OCI-M1 (cell line): ENCODE results near the gene SMIM22.
A peak's percentile ranks its signal among the peaks of the same experiment; 100 is the strongest.

Experiments
- DNase-seq: peaks from one replicate; lab custom pipeline; 2025; lab: John Stamatoyannopoulos, UW

SMIM22 gene, protein sequence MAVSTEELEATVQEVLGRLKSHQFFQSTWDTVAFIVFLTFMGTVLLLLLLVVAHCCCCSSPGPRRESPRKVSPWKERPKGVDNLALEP

DNA sequence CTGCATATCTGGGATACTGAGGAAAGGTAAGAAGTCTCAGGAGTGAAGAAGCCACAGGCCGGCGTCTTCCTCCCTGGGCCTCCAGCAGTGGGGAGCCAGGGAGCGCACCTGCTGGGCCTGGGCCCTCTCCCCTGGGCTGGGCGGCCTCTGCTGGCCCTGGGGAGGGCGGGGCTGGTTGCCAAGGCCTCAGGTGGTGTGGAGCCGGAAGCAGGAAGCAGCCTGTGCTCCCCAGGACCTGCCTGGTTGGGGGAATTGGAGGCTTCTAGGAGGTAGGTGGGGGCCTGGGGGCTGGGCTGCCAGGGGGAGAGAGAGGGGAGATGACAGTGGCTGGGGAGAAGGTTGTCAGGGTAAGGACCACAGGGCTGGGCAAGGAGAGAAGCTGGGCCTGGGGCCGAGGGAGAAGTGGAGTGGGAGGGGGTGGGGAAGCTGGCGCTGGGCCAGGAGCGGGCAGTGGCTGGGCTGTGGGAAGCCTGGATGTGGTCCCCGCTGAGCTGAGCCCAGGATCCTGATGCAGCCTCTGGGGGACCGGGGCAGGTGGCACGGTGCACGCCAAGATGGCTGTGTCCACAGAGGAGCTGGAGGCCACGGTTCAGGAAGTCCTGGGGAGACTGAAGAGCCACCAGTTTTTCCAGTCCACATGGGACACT, at the start of gene SMIM22:
Gene SMIM22, plus strand, starts transcription at position 189 of the 647 bp plus-strand sequence. Its CDS starts 366 bp downstream, at position 555.
- DNase-seq: no peak

DNA sequence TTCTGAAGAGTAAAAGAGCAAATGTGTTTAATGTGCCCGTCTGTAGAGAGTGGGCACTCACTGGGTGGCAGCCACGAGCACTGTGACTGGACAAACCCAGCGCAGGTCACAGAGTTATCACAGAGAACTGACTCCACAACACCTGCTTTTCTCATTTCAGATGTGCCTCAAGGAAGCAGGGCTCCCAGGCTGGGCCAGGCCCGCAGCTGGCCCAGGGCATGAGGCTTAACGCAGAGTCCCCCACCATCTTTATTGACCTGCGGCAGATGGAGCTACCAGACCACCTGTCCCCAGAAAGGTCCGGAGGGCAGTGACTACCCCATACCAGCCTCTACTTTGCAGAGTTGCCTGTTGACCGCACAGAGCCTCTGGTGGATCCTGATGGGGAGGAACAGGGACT, 49.0 kb upstream of the SMIM22 start:
- no peak for DNase-seq

DNA sequence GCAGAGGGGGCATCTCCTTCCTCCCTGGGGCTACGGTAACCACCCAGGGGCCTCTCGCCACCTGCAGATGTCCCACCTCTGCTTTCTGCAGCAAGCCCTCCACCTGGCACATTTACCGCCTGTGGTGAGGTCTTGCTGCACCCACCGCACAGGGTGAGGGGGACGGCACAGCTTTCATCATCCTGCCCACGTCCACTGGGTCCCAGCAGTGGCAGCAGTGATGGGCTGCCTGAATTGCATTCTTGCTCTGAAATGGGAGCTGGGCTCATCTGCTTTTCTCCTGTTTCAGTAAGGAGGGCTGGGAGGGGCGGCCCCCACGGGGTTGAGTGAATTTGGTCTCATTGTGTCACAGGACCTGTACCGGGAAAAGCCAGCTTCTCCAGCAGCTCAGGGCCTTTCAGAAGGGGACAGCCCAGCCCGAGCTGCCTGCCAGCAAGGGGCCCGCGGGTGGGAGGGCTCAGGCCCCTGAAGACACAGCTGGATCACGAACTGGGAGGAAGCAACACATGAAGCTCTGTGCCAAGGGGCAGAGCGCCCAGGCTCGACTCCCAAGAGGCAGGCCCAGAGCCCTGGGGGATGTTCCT, 48.1 kb upstream of the SMIM22 start:
- no peak for DNase-seq

DNA sequence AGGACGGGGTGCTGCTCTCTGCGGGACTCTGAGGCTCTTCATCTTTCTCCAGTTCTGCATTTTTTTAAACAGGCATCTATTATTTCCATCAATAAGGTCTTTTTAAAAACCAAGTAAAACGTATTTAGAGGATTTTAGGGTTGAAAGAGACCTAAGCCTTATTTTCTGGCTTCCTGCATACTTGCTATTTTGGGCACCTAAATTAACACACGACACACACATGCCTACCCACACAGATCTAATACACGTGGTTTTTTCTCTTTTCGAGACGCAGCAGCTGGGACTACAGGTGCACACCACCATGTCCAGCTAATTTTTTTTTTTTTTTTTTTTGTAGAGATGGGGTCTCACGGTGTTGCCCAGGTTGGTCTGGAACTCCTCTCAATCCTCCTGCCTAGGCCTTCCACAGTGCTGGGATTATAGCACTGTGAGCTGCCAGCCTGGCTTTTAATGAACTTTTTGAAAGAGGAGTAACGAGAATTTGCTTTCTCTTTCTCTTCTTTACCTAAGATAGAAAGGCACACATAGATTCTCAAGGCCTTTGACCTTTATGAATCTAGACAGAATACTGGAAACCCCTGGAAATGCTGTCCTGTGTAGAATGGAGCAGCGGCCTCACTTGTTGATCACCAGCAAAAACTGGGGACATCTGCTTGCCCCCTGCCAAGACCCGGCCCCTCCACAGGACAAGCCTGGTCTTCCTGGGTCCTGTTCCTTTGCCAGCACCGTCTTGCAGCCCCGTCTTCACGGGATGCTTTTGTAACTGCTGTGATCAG, 47.1 kb upstream of the SMIM22 start:
- no peak for DNase-seq

- DNase-seq: no peak
Observed at GRCh38 chr16:4748682-4749411, 46.3 kb upstream of the SMIM22 start.

DNA sequence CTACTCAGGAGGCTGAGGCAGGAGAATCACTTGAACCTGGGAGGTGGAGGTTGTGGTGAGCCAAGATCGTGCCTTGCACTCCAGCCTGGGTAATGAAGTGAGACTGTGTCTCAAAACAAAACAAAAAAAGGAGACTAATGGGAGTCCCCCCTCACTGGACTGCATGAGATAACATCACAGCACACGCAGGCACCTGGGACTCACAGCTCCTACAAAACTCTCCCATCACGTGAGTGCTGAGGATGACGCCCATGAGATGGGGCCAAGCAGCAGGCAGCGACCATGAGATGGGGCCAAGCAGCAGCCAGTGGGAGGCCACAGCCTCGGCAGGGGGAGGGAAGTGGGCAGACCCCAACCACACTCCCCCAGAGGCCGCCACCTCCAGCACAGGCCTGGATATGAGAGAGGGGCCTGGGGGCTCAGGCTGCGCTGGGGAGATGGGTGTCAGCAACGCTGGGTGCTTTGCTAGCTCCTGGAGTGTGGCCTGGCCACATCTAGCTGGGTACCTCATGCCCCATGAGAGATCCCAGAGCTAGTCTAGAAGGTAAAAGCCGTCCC, 45.4 kb upstream of the SMIM22 start:
- DNase-seq: no peak

DNA sequence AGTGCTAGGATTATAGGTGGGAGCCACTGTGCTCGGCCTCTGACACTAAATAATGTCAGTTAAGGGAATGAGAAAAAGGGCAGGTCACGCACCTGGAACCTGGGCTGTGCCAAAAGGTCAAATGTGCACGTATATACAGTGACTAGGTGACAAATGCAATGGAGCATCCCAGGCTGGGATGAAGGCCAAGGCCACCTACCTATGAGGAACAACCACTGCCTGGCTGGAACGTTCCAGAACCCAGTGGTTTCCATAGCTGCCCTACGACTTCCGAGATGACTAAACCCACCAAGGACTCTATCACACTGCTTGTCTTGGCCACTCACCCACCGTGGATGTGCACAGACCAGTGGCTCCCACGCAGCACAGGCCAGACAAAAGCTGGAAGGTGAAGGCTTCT, 44.3 kb upstream of the SMIM22 start:
- no peak for DNase-seq

DNA sequence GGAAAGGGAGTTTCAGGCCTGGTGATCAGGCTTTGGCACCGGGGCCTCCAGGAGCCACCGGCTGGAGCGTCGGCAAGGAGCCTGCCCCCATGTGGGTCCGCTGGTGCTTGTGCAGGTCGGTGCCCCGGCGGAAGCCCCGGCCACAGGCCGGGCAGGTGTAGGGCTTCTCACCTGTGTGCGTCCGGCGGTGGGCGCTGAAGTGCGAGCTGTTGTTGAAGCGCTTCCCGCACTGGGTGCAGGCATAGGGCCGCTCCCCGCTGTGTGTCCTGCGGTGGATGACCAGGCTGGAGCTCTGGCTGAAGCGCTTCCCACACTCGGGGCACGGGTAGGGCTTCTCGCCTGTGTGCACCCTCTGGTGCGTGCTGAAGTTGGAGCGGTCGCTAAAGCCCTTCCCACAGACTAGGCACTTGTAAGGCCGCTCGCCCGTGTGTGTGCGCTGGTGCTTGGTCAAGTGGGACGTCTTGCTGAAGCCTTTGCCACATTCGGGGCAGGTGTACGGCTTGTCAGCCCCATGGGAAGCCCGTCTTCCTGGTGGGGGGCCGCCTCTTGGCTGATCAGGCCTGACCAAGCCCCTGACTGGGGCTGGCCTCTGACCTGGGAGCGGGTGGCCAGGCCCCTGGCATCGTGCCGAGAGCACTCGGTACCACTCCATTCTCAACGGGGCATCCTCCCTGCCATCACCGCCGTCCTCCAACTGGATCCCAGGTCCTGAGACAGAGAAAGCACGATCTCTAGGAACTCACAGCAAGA, 42.6 kb upstream of the SMIM22 start:
- no peak for DNase-seq

DNA sequence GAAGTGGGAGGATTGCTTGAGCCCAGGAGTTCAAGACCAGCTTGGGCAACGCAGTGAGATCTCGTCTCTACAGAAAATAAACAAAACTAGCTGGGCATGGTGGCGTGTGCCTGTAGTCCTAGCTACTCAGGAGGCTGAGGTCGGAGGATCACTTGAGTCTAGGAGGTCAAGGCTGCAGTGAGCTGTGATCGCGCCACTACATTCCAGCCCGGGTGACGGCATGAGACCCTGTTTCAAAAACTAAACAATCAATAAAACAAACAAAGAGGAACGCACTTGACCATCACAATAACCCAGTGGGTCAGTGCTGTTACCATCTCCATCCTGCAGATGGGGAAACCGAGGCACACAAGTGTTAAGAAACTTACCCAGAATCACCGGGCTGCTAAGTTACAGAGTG, 41.9 kb upstream of the SMIM22 start:
- no peak for DNase-seq

- no peak for DNase-seq
Observed at GRCh38 chr16:4754865-4755264, 40.3 kb upstream of the SMIM22 start.

- DNase-seq: no peak
Observed at GRCh38 chr16:4755687-4756086, 39.5 kb upstream of the SMIM22 start.

DNA sequence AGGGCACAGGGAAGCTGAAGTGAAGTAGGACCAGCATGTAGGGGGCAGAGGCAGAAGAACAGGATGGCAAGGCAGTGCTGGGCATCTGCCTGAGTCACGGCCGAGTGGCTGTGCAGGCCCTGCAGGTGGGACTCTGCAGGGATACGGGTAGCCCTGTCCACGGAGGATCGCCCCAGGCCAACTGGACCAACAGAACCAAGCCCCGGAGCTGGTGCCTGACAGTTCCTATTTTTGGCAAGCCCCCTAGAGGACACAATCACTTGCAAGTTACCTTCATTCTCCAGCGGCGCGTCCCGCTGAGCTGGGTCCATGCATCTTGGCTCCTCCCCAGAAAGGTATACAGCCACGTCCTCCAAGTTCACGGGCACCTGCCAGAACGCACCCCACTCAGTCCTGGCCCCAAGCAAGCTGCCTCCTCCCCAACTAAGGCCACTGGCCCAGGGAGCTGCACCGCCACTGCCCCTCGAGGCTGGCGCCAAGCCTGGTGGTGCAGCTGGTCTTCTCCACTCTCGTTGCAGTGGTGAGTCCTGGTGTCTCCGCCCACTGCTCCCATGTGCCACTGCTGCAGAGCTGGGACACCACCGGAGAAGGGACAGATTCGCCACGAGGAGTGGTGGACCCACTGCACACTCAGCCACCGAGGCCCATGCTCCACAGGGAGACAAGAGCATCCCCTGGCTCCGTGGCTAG, 34.8 kb upstream of the SMIM22 start:
- no peak for DNase-seq

GRCh38 chr16:4762205-4762604, 33.0 kb upstream of the SMIM22 start:
- no peak for DNase-seq

- DNase-seq: no peak
Observed at GRCh38 chr16:4763791-4764190, 31.4 kb upstream of the SMIM22 start.

- no peak for DNase-seq
Observed at GRCh38 chr16:4765511-4766474, 29.4 kb upstream of the SMIM22 start.

DNA sequence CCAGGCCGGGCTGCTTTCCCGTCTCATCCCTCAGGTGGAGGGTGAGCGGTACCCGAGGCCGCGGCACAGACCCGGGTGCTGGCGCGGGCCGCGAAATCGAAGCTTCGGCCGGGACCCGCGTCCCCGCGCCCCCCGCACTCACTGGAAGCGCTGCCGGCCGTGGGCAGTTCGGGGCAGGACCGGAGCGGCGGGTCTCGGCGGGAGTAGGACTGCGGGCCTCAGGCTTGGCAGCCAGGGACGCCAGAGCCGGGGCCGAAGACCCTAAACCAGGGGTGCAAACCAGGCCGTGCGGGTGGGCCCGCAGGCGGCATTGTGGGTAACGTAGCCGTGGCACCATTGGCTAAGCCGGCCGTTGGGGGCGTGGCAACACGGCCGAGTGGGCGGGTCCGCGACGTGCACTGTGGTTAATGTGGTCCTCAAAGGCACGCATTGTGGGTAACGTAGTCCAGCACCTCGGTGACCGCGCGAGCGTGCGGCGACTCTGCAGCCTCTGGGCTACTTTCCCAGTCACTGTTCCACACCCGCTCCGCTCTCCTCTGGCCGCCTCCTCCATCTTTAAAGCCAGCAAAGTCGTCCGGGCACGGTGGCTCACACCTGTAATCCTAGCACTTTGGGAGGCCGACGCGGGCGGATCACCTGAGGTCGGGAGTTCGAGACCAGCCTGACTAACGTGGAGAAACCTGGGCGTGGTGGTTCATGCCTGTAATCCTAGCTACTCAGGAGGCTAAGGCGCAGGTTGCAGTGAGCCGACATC, 28.1 kb upstream of the SMIM22 start, which contains the start of gene ZNF500:
Gene ZNF500, minus strand, starts transcription at position 288 of the 754 bp plus-strand sequence. CDS start 1,184 bp downstream, outside the sequence.
- DNase-seq: peak; percentile 98

- DNase-seq: peak; percentile 76
Observed at GRCh38 chr16:4767872-4768548, 27.2 kb upstream of the SMIM22 start.
